HG02798 (cell line): ENCODE data around the gene PLCD1.
"Not testable (repeated sequence)": the region's sequence is repeated elsewhere in the genome, so short reads cannot be mapped to it uniquely, and the experiment has no call there.

Source experiments
- ATAC-seq: cut with Tn5 transposase; IDR thresholded peaks from one replicate; pipeline ENCODE4 v1.9.1; 2021; ENCODE audit warnings: mild to moderate bottlenecking; ENCODE audit not compliant: unreplicated experiment, poor library complexity

PLCD1 gene

GRCh38 chr3:37989821-37990480 is 39.5 kb downstream of the PLCD1 start:
- no peak for ATAC-seq

GRCh38 chr3:37988931-37989525 is 40.4 kb downstream of the PLCD1 start:
- no peak for ATAC-seq

- ATAC-seq = not testable (repeated sequence)
Observed at GRCh38 chr3:37988376-37988775, 41.1 kb downstream of the PLCD1 start.

- no peak for ATAC-seq
Observed at GRCh38 chr3:37987751-37988179, 41.7 kb downstream of the PLCD1 start.

GRCh38 chr3:37987315-37987697 is 42.1 kb downstream of the PLCD1 start:
- no peak for ATAC-seq

- no peak for ATAC-seq
Observed at GRCh38 chr3:37986479-37987314, 42.7 kb downstream of the PLCD1 start.

GRCh38 chr3:37985637-37986320 is 43.7 kb downstream of the PLCD1 start:
- no peak for ATAC-seq

- no peak for ATAC-seq
Observed at GRCh38 chr3:37984596-37984995, 44.8 kb downstream of the PLCD1 start.

GRCh38 chr3:37984051-37984450 is 45.4 kb downstream of the PLCD1 start:
- no peak for ATAC-seq

GRCh38 chr3:37982331-37982730 is 47.1 kb downstream of the PLCD1 start:
- no peak for ATAC-seq

GRCh38 chr3:37981348-37981664 is 48.1 kb downstream of the PLCD1 start:
- no peak for ATAC-seq

GRCh38 chr3:37980462-37981347 is 48.7 kb downstream of the PLCD1 start:
- no peak for ATAC-seq

GRCh38 chr3:37979541-37980461 is 49.6 kb downstream of the PLCD1 start:
- ATAC-seq = no peak

- peak; percentile 93 for ATAC-seq
Observed at GRCh38 chr3:37974121-37975083, 55.0 kb downstream of the PLCD1 start.

GRCh38 chr3:37973246-37974054 is 56.0 kb downstream of the PLCD1 start:
- ATAC-seq = no peak

- ATAC-seq = not testable (repeated sequence)
Observed at GRCh38 chr3:37972056-37972455, 57.4 kb downstream of the PLCD1 start.

GRCh38 chr3:37971467-37971866 is 58.0 kb downstream of the PLCD1 start:
- ATAC-seq = no peak
